Liver (tissue), 9 donors: ENCODE results near the gene ANKRD13D. TPM values are rescaled to one million over a fixed set of nuclear protein-coding genes. Genes with fewer than 3 reads are reported as not detected.

Source experiments
- DNase-seq: peaks from one replicate; pipeline ENCODE4 v3.0.0-alpha.2; 2017; ENCODE audit warnings: low spot score
- H3K27ac ChIP-seq, 2 donors: one replicate each; pipeline ENCODE4 v1.7.0; 2013; ENCODE audit warnings: inconsistent platforms in 2 of 2, low read length in 2 of 2, control low read depth in 1 of 2, low read depth in 1 of 2, mild to moderate bottlenecking in 1 of 2
- H3K27me3 ChIP-seq, 4 donors: one replicate each; pipeline versions ENCODE4 v1.6.1 to v1.7.0; 2013; ENCODE audit warnings: low read length in 3 of 4, inconsistent platforms in 1 of 4, mild to moderate bottlenecking in 1 of 4, moderate library complexity in 1 of 4; ENCODE audit not compliant: control insufficient read depth in 4 of 4, insufficient read depth in 4 of 4
- H3K36me3 ChIP-seq, 4 donors: one replicate each; pipeline versions ENCODE4 v1.6.1 to v1.7.0; 2013; ENCODE audit warnings: low read length in 3 of 4, mild to moderate bottlenecking in 3 of 4, low read depth in 1 of 4, moderate library complexity in 1 of 4; ENCODE audit not compliant: control insufficient read depth in 4 of 4, insufficient read depth in 3 of 4
- H3K4me1 ChIP-seq, 4 donors: one replicate each; pipeline versions ENCODE4 v1.6.1 to v1.7.0; 2013; ENCODE audit warnings: low read length in 3 of 4, mild to moderate bottlenecking in 3 of 4, moderate library complexity in 1 of 4; ENCODE audit not compliant: control insufficient read depth in 4 of 4, insufficient read depth in 4 of 4
- H3K4me3 ChIP-seq, 3 donors: one replicate each; pipeline versions ENCODE4 v1.6.1 to v1.7.0; 2013; ENCODE audit warnings: low read length in 3 of 3, control low read depth in 1 of 3, low read depth in 1 of 3, mild to moderate bottlenecking in 1 of 3
- H3K9ac ChIP-seq, 2 donors: one replicate each; pipeline ENCODE4 v1.7.0; 2013; ENCODE audit warnings: low read length in 2 of 2, mild to moderate bottlenecking in 2 of 2, moderate library complexity in 2 of 2, control low read depth in 1 of 2, low read depth in 1 of 2
- H3K9me3 ChIP-seq, 4 donors: one replicate each; pipeline versions ENCODE4 v1.6.1 to v1.7.0; 2013; ENCODE audit warnings: low read length in 3 of 4; ENCODE audit not compliant: control insufficient read depth in 4 of 4
- EGR1 ChIP-seq, 2 donors: IDR thresholded peaks; 2 replicates each; pipeline ENCODE4 v1.6.1; 2016 to 2018; ENCODE audit warnings: antibody characterized with exemption in 2 of 2, low read depth in 2 of 2
- FOXA1 ChIP-seq: IDR thresholded peaks from 2 replicates; pipeline ENCODE4 v1.6.1; 2016; ENCODE audit warnings: antibody characterized with exemption
- GABPA ChIP-seq, 2 donors: IDR thresholded peaks in 1 of 2; conservative IDR thresholded peaks in 1 of 2; 2 replicates each; pipeline ENCODE4 v1.6.1; 2016; ENCODE audit warnings: antibody characterized with exemption in 2 of 2, mild to moderate bottlenecking in 1 of 2, moderate library complexity in 1 of 2
- HNF4A ChIP-seq, 2 donors: conservative IDR thresholded peaks; 2 replicates each; pipeline ENCODE4 v1.6.1; 2016; ENCODE audit warnings: antibody characterized with exemption in 2 of 2, mild to moderate bottlenecking in 2 of 2
- HNF4G ChIP-seq: IDR thresholded peaks from 2 replicates; pipeline ENCODE4 v1.6.1; 2016; ENCODE audit warnings: antibody characterized with exemption
- JUND ChIP-seq, 2 donors: IDR thresholded peaks; 2 replicates each; pipeline ENCODE4 v1.6.1; 2016; ENCODE audit warnings: antibody characterized with exemption in 2 of 2
- NR2F2 ChIP-seq: IDR thresholded peaks from 2 replicates; pipeline ENCODE4 v1.6.1; 2016; ENCODE audit warnings: antibody characterized with exemption
- RAD21 ChIP-seq, 2 donors: IDR thresholded peaks; 2 replicates each; pipeline ENCODE4 v1.6.1; 2016; ENCODE audit warnings: antibody characterized with exemption in 2 of 2, mild to moderate bottlenecking in 2 of 2
- RXRA ChIP-seq, 2 donors: IDR thresholded peaks; 2 replicates each; pipeline ENCODE4 v1.6.1; 2017 to 2018; ENCODE audit warnings: antibody characterized with exemption in 2 of 2, mild to moderate bottlenecking in 1 of 2
- TAF1 ChIP-seq: conservative IDR thresholded peaks from 2 replicates; pipeline ENCODE4 v1.6.1; 2016; ENCODE audit warnings: antibody characterized with exemption, mild to moderate bottlenecking
- YY1 ChIP-seq: IDR thresholded peaks from 2 replicates; pipeline ENCODE4 v1.6.1; 2016; ENCODE audit warnings: antibody characterized with exemption, mild to moderate bottlenecking
- WGBS: extraction: QIAGEN DNeasy Blood & Tissue Kit; methylation state at CpG from one replicate; pipeline ENCODE4 v1.1.7; 2013; 5-methylcytosine and 5-hydroxymethylcytosine counted together
- polyA plus RNA-seq, 2 donors: library from polyadenylated mRNA; stranded (reverse) in 1 of 2; unstranded in 1 of 2; fragments of 200-250 nt in 1 of 2; fragments of >200 nt in 1 of 2; fragmentation: Nextera tagmentation in 1 of 2; extraction: Ambion mirVana in 1 of 2; gene quantifications; one replicate each; pipeline versions ENCODE4 v1.2.1 to v1.2.3, GENCODE V29; 2013 to 2015
- total RNA-seq, 2 donors: library from RNA; depleted of rRNA; stranded (reverse); fragments of >200 nt; gene quantifications; one replicate each; pipeline ENCODE4 v1.2.3, GENCODE V29; 2014
- TF ChIP-seq, protein P1 (sequence below): fragments of 150-350 bp; IDR thresholded peaks from 2 replicates; pipeline ENCODE4 v1.5.1; 2017; ENCODE audit warnings: improper control_type of control experiment, low read depth, low read length; ENCODE audit not compliant: missing input control
- TF ChIP-seq, protein P2 (sequence below): IDR thresholded peaks from 2 replicates; pipeline ENCODE4 v1.6.1; 2016; ENCODE audit warnings: antibody characterized with exemption
- TF ChIP-seq, protein P3 (sequence below): IDR thresholded peaks from 2 replicates; pipeline ENCODE4 v1.6.1; 2016; ENCODE audit warnings: antibody characterized with exemption
- TF ChIP-seq, protein P4 (sequence below): IDR thresholded peaks from 2 replicates; pipeline ENCODE4 v1.6.1; 2016; ENCODE audit warnings: antibody characterized with exemption, mild to moderate bottlenecking
- donor health status: healthy.
- donor health status: healthy.
- donor health status: healthy.
- donor health status: healthy.
- donor health status: healthy.

ANKRD13D gene
- total and polyA plus RNA-seq, 4 donors, result 5.5 to 15.0 (median 5.9) TPM

DNA sequence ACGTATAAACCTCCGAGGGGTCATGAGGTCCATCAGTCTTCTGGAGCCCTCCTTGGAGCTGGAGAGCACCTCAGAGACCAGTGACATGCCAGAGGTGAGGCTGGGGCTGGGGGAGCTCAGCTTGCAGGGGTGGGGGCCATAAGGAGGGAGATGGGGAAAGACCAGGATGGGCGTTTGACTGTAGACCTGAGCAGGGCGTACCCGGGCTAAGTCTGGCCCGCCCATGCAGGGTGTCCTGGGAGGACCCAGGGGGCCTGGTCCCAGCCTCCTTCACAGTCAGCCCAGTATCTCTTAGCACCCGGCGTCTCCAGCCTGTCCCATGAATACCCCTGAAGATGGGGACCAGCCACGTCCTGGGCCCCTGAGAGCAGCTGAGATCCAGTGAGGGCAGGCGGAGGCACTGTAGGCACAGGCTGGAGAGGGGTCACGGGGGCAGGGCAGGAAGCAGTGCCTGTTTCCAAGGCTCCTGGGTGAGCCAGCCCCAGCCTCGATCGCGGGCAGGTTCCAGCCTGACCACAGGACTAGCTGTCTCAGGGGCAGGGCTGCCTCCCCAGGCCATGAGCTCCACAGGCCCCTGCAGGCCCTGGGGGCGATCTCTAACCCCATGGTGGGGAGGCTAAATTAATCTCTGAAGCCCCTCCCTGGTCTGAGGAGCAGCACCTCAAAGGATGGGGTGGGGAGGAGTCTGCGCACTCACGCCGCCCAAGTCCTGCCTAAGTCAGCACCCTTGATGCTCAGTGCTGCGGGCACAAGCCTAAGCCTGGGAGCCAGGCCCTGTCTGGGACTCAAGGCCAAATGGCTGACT lies 21.3 kb downstream of the ANKRD13D start:
- WGBS, result 95% methylated on average over 19 of the region's 19 CpGs
- Histone ChIP-seq H3K4me3 (no peak overlapping the region), H3K36me3 (peaks cover 5 to 15% (median 6%) of the 10 kb centered on the region in 4 donors), H3K4me1 (no peaks in the 10 kb centered on the region), H3K27ac (no peak overlapping the region), H3K27me3 (no peaks in the 10 kb centered on the region), H3K9ac (no peak overlapping the region), H3K9me3 (no peaks in the 10 kb centered on the region)
- no peak for DNase-seq
- TF ChIP-seq JUND (IDR thresholded peaks at IDR 0.05) (no peak), HNF4A (conservative IDR thresholded peaks at IDR 0.05) (no peak), HNF4G (no peak), YY1 (no peak), FOXA1 (no peak), GABPA (IDR thresholded peaks at IDR 0.05 in 1 of 2, conservative IDR thresholded peaks at IDR 0.05 in 1 of 2) (no peak), EGR1 (IDR thresholded peaks at IDR 0.05; ENCODE audit: low read depth in 2 of 2) (no peak), RAD21 (IDR thresholded peaks at IDR 0.05) (no peak), NR2F2 (no peak), RXRA (IDR thresholded peaks at IDR 0.05) (no peak), TAF1 (no peak)
- TF ChIP-seq, protein P1, sequence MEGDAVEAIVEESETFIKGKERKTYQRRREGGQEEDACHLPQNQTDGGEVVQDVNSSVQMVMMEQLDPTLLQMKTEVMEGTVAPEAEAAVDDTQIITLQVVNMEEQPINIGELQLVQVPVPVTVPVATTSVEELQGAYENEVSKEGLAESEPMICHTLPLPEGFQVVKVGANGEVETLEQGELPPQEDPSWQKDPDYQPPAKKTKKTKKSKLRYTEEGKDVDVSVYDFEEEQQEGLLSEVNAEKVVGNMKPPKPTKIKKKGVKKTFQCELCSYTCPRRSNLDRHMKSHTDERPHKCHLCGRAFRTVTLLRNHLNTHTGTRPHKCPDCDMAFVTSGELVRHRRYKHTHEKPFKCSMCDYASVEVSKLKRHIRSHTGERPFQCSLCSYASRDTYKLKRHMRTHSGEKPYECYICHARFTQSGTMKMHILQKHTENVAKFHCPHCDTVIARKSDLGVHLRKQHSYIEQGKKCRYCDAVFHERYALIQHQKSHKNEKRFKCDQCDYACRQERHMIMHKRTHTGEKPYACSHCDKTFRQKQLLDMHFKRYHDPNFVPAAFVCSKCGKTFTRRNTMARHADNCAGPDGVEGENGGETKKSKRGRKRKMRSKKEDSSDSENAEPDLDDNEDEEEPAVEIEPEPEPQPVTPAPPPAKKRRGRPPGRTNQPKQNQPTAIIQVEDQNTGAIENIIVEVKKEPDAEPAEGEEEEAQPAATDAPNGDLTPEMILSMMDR, result no peak
- TF ChIP-seq, protein P2, sequence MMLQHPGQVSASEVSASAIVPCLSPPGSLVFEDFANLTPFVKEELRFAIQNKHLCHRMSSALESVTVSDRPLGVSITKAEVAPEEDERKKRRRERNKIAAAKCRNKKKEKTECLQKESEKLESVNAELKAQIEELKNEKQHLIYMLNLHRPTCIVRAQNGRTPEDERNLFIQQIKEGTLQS, result no peak
- TF ChIP-seq, protein P3, sequence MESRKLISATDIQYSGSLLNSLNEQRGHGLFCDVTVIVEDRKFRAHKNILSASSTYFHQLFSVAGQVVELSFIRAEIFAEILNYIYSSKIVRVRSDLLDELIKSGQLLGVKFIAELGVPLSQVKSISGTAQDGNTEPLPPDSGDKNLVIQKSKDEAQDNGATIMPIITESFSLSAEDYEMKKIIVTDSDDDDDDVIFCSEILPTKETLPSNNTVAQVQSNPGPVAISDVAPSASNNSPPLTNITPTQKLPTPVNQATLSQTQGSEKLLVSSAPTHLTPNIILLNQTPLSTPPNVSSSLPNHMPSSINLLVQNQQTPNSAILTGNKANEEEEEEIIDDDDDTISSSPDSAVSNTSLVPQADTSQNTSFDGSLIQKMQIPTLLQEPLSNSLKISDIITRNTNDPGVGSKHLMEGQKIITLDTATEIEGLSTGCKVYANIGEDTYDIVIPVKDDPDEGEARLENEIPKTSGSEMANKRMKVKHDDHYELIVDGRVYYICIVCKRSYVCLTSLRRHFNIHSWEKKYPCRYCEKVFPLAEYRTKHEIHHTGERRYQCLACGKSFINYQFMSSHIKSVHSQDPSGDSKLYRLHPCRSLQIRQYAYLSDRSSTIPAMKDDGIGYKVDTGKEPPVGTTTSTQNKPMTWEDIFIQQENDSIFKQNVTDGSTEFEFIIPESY, result no peak
- TF ChIP-seq, protein P4, sequence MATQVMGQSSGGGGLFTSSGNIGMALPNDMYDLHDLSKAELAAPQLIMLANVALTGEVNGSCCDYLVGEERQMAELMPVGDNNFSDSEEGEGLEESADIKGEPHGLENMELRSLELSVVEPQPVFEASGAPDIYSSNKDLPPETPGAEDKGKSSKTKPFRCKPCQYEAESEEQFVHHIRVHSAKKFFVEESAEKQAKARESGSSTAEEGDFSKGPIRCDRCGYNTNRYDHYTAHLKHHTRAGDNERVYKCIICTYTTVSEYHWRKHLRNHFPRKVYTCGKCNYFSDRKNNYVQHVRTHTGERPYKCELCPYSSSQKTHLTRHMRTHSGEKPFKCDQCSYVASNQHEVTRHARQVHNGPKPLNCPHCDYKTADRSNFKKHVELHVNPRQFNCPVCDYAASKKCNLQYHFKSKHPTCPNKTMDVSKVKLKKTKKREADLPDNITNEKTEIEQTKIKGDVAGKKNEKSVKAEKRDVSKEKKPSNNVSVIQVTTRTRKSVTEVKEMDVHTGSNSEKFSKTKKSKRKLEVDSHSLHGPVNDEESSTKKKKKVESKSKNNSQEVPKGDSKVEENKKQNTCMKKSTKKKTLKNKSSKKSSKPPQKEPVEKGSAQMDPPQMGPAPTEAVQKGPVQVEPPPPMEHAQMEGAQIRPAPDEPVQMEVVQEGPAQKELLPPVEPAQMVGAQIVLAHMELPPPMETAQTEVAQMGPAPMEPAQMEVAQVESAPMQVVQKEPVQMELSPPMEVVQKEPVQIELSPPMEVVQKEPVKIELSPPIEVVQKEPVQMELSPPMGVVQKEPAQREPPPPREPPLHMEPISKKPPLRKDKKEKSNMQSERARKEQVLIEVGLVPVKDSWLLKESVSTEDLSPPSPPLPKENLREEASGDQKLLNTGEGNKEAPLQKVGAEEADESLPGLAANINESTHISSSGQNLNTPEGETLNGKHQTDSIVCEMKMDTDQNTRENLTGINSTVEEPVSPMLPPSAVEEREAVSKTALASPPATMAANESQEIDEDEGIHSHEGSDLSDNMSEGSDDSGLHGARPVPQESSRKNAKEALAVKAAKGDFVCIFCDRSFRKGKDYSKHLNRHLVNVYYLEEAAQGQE, result no peak
